Neural progenitor cell (in vitro differentiated cells): Measurements from ENCODE around the gene PHKG1. TPM values are rescaled to one million over a fixed set of nuclear protein-coding genes. Genes with fewer than 3 reads are reported as not detected.
"Not testable (repeated sequence)": the region's sequence is repeated elsewhere in the genome, so short reads cannot be mapped to it uniquely, and the experiment has no call there.

Experiments
- DNase-seq: peaks from one replicate; pipeline ENCODE4 v3.0.0-alpha.2; 2016; ENCODE audit warnings: low spot score
- H2AFZ ChIP-seq: fragments of 200-600 bp; sonication (generic); replicated peaks from 2 replicates; pipeline ENCODE4 v1.6.1; 2016; ENCODE audit warnings: antibody characterized with exemption
- H3F3A ChIP-seq: fragments of 200-600 bp; sonication (generic); 2 replicates; pipeline ENCODE4 v1.6.1; 2016; ENCODE audit warnings: antibody characterized with exemption, low read depth
- H3K27ac ChIP-seq: fragments of 200-600 bp; sonication (generic); 2 replicates; pipeline ENCODE4 v1.5.1; 2016; ENCODE audit warnings: mild to moderate bottlenecking
- H3K27me3 ChIP-seq: fragments of 200-600 bp; sonication (generic); 2 replicates; pipeline ENCODE4 v1.6.1; 2016; ENCODE audit warnings: mild to moderate bottlenecking, moderate library complexity
- H3K36me3 ChIP-seq: fragments of 200-600 bp; sonication (generic); 2 replicates; pipeline ENCODE4 v1.5.1; 2016
- H3K4me1 ChIP-seq: fragments of 200-600 bp; sonication (generic); 2 replicates; pipeline ENCODE4 v1.6.1; 2016; ENCODE audit warnings: mixed run types
- H3K4me2 ChIP-seq: fragments of 200-600 bp; sonication (generic); 2 replicates; pipeline ENCODE4 v1.6.1; 2016
- H3K4me3 ChIP-seq: fragments of 200-600 bp; sonication (generic); 2 replicates; pipeline ENCODE4 v1.5.1; 2016
- H3K79me2 ChIP-seq: fragments of 200-600 bp; sonication (generic); 2 replicates; pipeline ENCODE4 v1.6.1; 2016; ENCODE audit warnings: low read depth
- H3K9ac ChIP-seq: fragments of 200-600 bp; sonication (generic); 2 replicates; pipeline ENCODE4 v1.6.1; 2016
- H3K9me3 ChIP-seq: fragments of 200-600 bp; sonication (generic); 2 replicates; pipeline ENCODE4 v1.5.1; 2016; ENCODE audit warnings: low read depth
- H4K20me1 ChIP-seq: fragments of 200-600 bp; sonication (generic); 2 replicates; pipeline ENCODE4 v1.6.1; 2016; ENCODE audit warnings: low read depth
- H3K27ac Mint-ChIP-seq: 3 replicates; pipeline ENCODE4 v1.8.0; 2021; ENCODE audit warnings: mixed read lengths
- H3K27me3 Mint-ChIP-seq: 2 replicates; pipeline ENCODE4 v1.8.0; 2022; ENCODE audit warnings: low read depth, mild to moderate bottlenecking, inconsistent platforms, moderate library complexity, mixed read lengths; ENCODE audit not compliant: insufficient read depth
- H3K36me3 Mint-ChIP-seq: 3 replicates; pipeline ENCODE4 v1.8.0; 2021; ENCODE audit warnings: mixed read lengths
- H3K4me1 Mint-ChIP-seq: 3 replicates; pipeline ENCODE4 v1.8.0; 2021; ENCODE audit warnings: mixed read lengths
- H3K4me3 Mint-ChIP-seq: 3 replicates; pipeline ENCODE4 v1.8.0; 2021; ENCODE audit warnings: mild to moderate bottlenecking, moderate library complexity, mixed read lengths
- H3K9me3 Mint-ChIP-seq: 3 replicates; pipeline ENCODE4 v1.8.0; 2020; ENCODE audit warnings: mixed read lengths
- CTCF ChIP-seq: fragments of 200-600 bp; sonication (generic); IDR thresholded peaks from 2 replicates; pipeline ENCODE4 v1.5.1; 2017; ENCODE audit warnings: antibody characterized with exemption, mild to moderate bottlenecking
- EZH2 ChIP-seq: fragments of 200-600 bp; sonication (generic); IDR thresholded peaks from 2 replicates; pipeline ENCODE4 v1.6.1; 2017; ENCODE audit warnings: antibody characterized with exemption, mild to moderate bottlenecking, moderate library complexity
- EZH2phosphoT487 ChIP-seq: fragments of 200-600 bp; sonication (generic); IDR thresholded peaks from 2 replicates; pipeline ENCODE4 v1.6.1; 2017; ENCODE audit warnings: antibody characterized with exemption
- total RNA-seq: library from RNA; depleted of rRNA; stranded (reverse); fragments of >200 nt; gene quantifications from 2 replicates; pipeline ENCODE4 v1.2.3, GENCODE V29; 2015; ENCODE audit warnings: low replicate concordance

Gene PHKG1
- total RNA-seq = not detected in 2 replicates

- no peaks in the 10 kb centered on the region for H3K79me2 ChIP-seq
- H3K36me3 ChIP-seq = no peaks in the 10 kb centered on the region
- DNase-seq = no peak
- H3K27me3 Mint-ChIP-seq = peaks cover 5% of the 10 kb centered on the region
- H3K9me3 Mint-ChIP-seq = no peaks in the 10 kb centered on the region
- H3K36me3 Mint-ChIP-seq = peaks cover 4% of the 10 kb centered on the region
- no peak within 1 kb of the TSS for H3K4me3 Mint-ChIP-seq
- H3K4me3 ChIP-seq = no peak within 1 kb of the TSS
- no peaks in the 10 kb centered on the region for H3K4me1 ChIP-seq
- H4K20me1 ChIP-seq = no peaks in the 10 kb centered on the region
- H2AFZ ChIP-seq = no peak within 1 kb of the TSS
- H3K9ac ChIP-seq = no peak within 1 kb of the TSS
- no peak within 1 kb of the TSS for H3K4me2 ChIP-seq
- TF ChIP-seq EZH2 (no peak), CTCF (peak; percentile 28)
- H3K27ac Mint-ChIP-seq = peak within 1 kb of the TSS; percentile 53
- no peaks in the 10 kb centered on the region for H3F3A ChIP-seq
- H3K27me3 ChIP-seq = no peaks in the 10 kb centered on the region
- H3K9me3 ChIP-seq = no peaks in the 10 kb centered on the region
- H3K4me1 Mint-ChIP-seq = no peaks in the 10 kb centered on the region
- no peak within 1 kb of the TSS for H3K27ac ChIP-seq
Measured at GRCh38 chr7:56092789-56093531, at the start of gene PHKG1. TSS of gene PHKG1 (minus strand) at chr7:56092952. CDS start at chr7:56088941, 4,011 bp downstream.

- not testable (repeated sequence) for H3K9ac ChIP-seq
Measured at GRCh38 chr7:56131062-56131461, 38.3 kb upstream of the PHKG1 start.

GRCh38 chr7:56127241-56127975, 34.7 kb upstream of the PHKG1 start:
- no peaks in the 10 kb centered on the region for H3K27me3 Mint-ChIP-seq
- Histone ChIP-seq H3K9me3 (no peaks in the 10 kb centered on the region), H3F3A (no peaks in the 10 kb centered on the region), H3K4me1 (no peaks in the 10 kb centered on the region), H3K27me3 (no peaks in the 10 kb centered on the region), H3K9ac (no peak overlapping the region), H3K79me2 (no peaks in the 10 kb centered on the region), H3K27ac (no peak overlapping the region), H3K36me3 (no peaks in the 10 kb centered on the region), H2AFZ (no peak overlapping the region), H4K20me1 (no peaks in the 10 kb centered on the region), H3K4me3 (no peak overlapping the region), H3K4me2 (no peak overlapping the region)
- TF ChIP-seq CTCF = no peak
- TF ChIP-seq EZH2phosphoT487 = no peak
- TF ChIP-seq EZH2 = no peak
- no peaks in the 10 kb centered on the region for H3K4me1 Mint-ChIP-seq
- H3K9me3 Mint-ChIP-seq = peaks cover 13% of the 10 kb centered on the region
- H3K36me3 Mint-ChIP-seq = no peaks in the 10 kb centered on the region
- H3K4me3 Mint-ChIP-seq = no peak overlapping the region
- no peak overlapping the region for H3K27ac Mint-ChIP-seq
- no peak for DNase-seq

More at GRCh38 chr7:56131062-56131461, 38.3 kb upstream of the PHKG1 start:
- DNase-seq, H3K27me3 Mint-ChIP-seq, H3K36me3 Mint-ChIP-seq, H3K27ac ChIP-seq, H3K27me3 ChIP-seq, H3K4me3 ChIP-seq, H2AFZ ChIP-seq, H4K20me1 ChIP-seq, H3K4me3 Mint-ChIP-seq, H3K9me3 ChIP-seq, H3F3A ChIP-seq, H3K4me1 Mint-ChIP-seq, H3K27ac Mint-ChIP-seq, H3K79me2 ChIP-seq, H3K4me1 ChIP-seq, H3K36me3 ChIP-seq, H3K4me2 ChIP-seq: not testable (repeated sequence)
- H3K9me3 Mint-ChIP-seq = peaks cover 17% of the 10 kb centered on the region

GRCh38 chr7:56125831-56126230, 33.1 kb upstream of the PHKG1 start:
- no peak for TF ChIP-seq EZH2
- H3K9me3 Mint-ChIP-seq = peaks cover 11% of the 10 kb centered on the region
- no peaks in the 10 kb centered on the region for H3K27me3 ChIP-seq
- H3K27ac ChIP-seq = no peak overlapping the region
- H3K36me3 ChIP-seq = no peaks in the 10 kb centered on the region
- no peaks in the 10 kb centered on the region for H3K4me1 ChIP-seq
- H4K20me1 ChIP-seq = no peaks in the 10 kb centered on the region
- no peaks in the 10 kb centered on the region for H3K36me3 Mint-ChIP-seq
- H3K9ac ChIP-seq = no peak overlapping the region
- H3K4me3 ChIP-seq = no peak overlapping the region
- DNase-seq = no peak
- H3K27ac Mint-ChIP-seq = no peak overlapping the region
- H3K4me3 Mint-ChIP-seq = no peak overlapping the region
- H3K4me2 ChIP-seq = no peak overlapping the region
- no peak overlapping the region for H2AFZ ChIP-seq
- H3K4me1 Mint-ChIP-seq = no peaks in the 10 kb centered on the region
- H3K9me3 ChIP-seq = no peaks in the 10 kb centered on the region
- H3K27me3 Mint-ChIP-seq = peaks cover 3% of the 10 kb centered on the region
- no peaks in the 10 kb centered on the region for H3F3A ChIP-seq
- H3K79me2 ChIP-seq = no peaks in the 10 kb centered on the region
